HepG2 (cell line): Measurements from ENCODE around the gene ALDH1A1. TPM values are rescaled to one million over a fixed set of nuclear protein-coding genes. Genes with fewer than 3 reads are reported as not detected.
A peak's percentile ranks its signal among the peaks of the same experiment; 100 is the strongest.

Source experiments
- AGO2 ChIP-seq: fragments of 200-400 bp; formaldehyde crosslinking; optimal IDR thresholded peaks from 2 replicates; pipeline ENCODE3; 2017; ENCODE audit warnings: mild to moderate bottlenecking, low read depth, low read length, moderate library complexity
- ASH2L ChIP-seq: fragments of 300-600, 200-600 bp; sonication (generic); IDR thresholded peaks from 2 replicates; pipeline ENCODE4 v1.7.0; 2017; ENCODE audit warnings: low read depth, mild to moderate bottlenecking, moderate library complexity, mixed read lengths, low read length; ENCODE audit not compliant: insufficient read length
- ETV5 ChIP-seq: IDR thresholded peaks from 2 replicates; pipeline ENCODE4 v1.6.1; 2018; ENCODE audit warnings: missing biosample characterization, missing genetic modification reagents, inconsistent platforms, borderline replicate concordance
- HNF1A ChIP-seq, 2 experiments: sonication (generic) in 1 of 2; formaldehyde crosslinking in 1 of 2; IDR thresholded peaks; 2 replicates each; pipeline versions ENCODE4 v1.4.0 to v1.6.1; 2016 to 2020; ENCODE audit warnings: borderline replicate concordance in 1 of 2, low read depth in 1 of 2, mild to moderate bottlenecking in 1 of 2, missing genetic modification reagents in 1 of 2
- HNF1B ChIP-seq: sonication (generic); formaldehyde crosslinking; IDR thresholded peaks from 2 replicates; pipeline ENCODE4 v1.5.1; 2020; ENCODE audit warnings: mild to moderate bottlenecking, moderate library complexity, missing genetic modification reagents
- NCOA2 ChIP-seq: sonication (generic); formaldehyde crosslinking; IDR thresholded peaks from 2 replicates; pipeline ENCODE4 v1.8.0; 2022; ENCODE audit warnings: inconsistent platforms
- NFE2L2 ChIP-seq: fragments of 150-350 bp; IDR thresholded peaks from 2 replicates; pipeline ENCODE4 v1.6.1; 2014; ENCODE audit warnings: low read length
- NR2F6 ChIP-seq, 2 experiments: IDR thresholded peaks; 2 replicates each; pipeline ENCODE4 v1.6.1; 2016; ENCODE audit warnings: antibody characterized with exemption in 1 of 2, mild to moderate bottlenecking in 1 of 2
- POLR2A ChIP-seq, 2 experiments: IDR thresholded peaks; 2 replicates each; pipeline ENCODE4 v1.6.1; 2011; ENCODE audit warnings: low read depth in 2 of 2, low read length in 2 of 2, mild to moderate bottlenecking in 1 of 2, moderate library complexity in 1 of 2; ENCODE audit not compliant: insufficient read depth in 1 of 2
- POLR2AphosphoS5 ChIP-seq: IDR thresholded peaks from 2 replicates; pipeline ENCODE4 v1.6.1; 2012; ENCODE audit warnings: low read depth, low read length
- PTBP1 ChIP-seq: fragments of 200-400 bp; formaldehyde crosslinking; IDR thresholded peaks from 2 replicates; pipeline ENCODE4 v1.6.1; 2018; ENCODE audit warnings: low read length, low read depth; ENCODE audit not compliant: poor library complexity, severe bottlenecking
- SOX6 ChIP-seq, 2 experiments: fragments of 450-650 bp in 1 of 2; sonication (generic) in 1 of 2; formaldehyde crosslinking in 1 of 2; IDR thresholded peaks; 2 replicates each; pipeline versions ENCODE4 v1.4.0 to v1.6.1; 2017 to 2020; ENCODE audit warnings: antibody characterized with exemption in 1 of 2, mild to moderate bottlenecking in 1 of 2, missing genetic modification reagents in 1 of 2
- ZNF142 ChIP-seq: sonication (generic); formaldehyde crosslinking; IDR thresholded peaks from 2 replicates; pipeline ENCODE4 v1.4.0; 2020; ENCODE audit warnings: missing genetic modification reagents
- ZNF414 ChIP-seq: sonication (generic); formaldehyde crosslinking; IDR thresholded peaks from 2 replicates; pipeline ENCODE4 v1.5.0; 2020; ENCODE audit warnings: missing genetic modification reagents
- ZNF652 ChIP-seq: IDR thresholded peaks from 2 replicates; pipeline ENCODE4 v1.6.1; 2016; ENCODE audit warnings: low read depth, borderline replicate concordance
- polyA plus RNA-seq, 8 experiments: library from polyadenylated mRNA; depleted of rRNA in 3 of 8; stranded (reverse) in 7 of 8; unstranded in 1 of 8; fragments of >200 nt; fragmentation: Illumina TruSeq in 4 of 8; extraction: Trizol in 4 of 8; gene quantifications; 2 replicates each; pipeline versions ENCODE4 v1.2.1 to v1.2.3, GENCODE V29; 2011 to 2016; ENCODE audit warnings: low read depth in 4 of 8, missing spikeins in 1 of 8, mixed read lengths in 1 of 8; ENCODE audit not compliant: insufficient read depth in 1 of 8
- total RNA-seq, 5 experiments: library from RNA; depleted of rRNA; stranded (reverse); fragments of >200 nt; fragmentation: Illumina TruSeq; extraction: Trizol; gene quantifications; 2 replicates each; pipeline ENCODE4 v1.2.3, GENCODE V29; 2016; ENCODE audit warnings: low read depth in 1 of 5

ALDH1A1 gene
- total and polyA plus RNA-seq, 2 of the 13 experiments (the other 11 are each of a cell fraction or from before 2014, with no cell fraction given), result 88.2 to 439 TPM

DNA sequence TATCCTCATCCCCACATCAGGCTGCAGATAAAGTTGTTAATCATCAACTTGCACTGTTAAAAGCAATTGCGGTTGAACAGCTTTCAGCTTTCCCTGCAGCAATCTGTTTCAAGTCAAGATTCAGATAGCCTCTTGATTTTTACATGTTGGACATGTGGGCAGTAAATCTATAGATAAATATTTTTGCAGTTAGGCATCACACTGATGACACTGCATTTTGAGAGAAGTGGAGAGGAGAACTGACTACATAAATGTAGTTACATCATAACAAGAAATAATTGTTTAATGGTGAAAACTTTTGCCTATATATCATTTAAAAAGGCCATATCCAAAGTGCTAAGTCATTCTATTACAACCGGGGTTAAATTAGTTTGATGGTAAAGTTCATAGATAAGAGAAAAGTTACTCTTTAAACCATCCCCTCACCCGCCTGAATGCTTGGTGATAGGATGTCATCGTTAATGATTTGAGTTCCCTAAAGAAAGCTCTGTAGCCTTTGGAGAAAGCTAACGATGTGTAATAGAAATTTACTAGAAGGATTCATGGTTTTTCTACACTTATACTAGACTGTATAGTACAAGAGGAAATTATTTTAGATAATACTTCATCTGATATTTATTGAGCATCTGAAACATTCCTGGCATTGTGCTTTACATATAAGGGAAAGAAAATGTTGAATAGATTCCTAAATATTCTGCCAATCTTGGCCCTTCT is 30.8 kb upstream of the ALDH1A1 start (continued):
- TF ChIP-seq ZNF142, result no peak
- peak; percentile 76 for TF ChIP-seq HNF1A (IDR thresholded peaks at IDR 0.05; ENCODE audit: low read depth)
- peak; percentile 79; the same call in 1 of the 2 replicates for TF ChIP-seq HNF1A (CRISPR knock-in tag; IDR thresholded peaks at IDR 0.05; ENCODE audit: borderline replicate concordance)
- no peak for TF ChIP-seq HNF1B
- TF ChIP-seq POLR2A (IDR thresholded peaks at IDR 0.05; ENCODE audit: insufficient read depth in 1 of 2, low read depth in 2 of 2, low read length in 2 of 2), result peak in 1 of 2 experiments; percentile 54; a peak in 1 of 4 replicates
- TF ChIP-seq ZNF652, result peak; percentile 61; the same call in 1 of the 2 replicates
- TF ChIP-seq NFE2L2, result peak; percentile 93
- TF ChIP-seq POLR2AphosphoS5, result peak; percentile 28; the same call in 1 of the 2 replicates
- no peak for TF ChIP-seq SOX6 (IDR thresholded peaks at IDR 0.05)
- TF ChIP-seq SOX6 (CRISPR knock-in tag; IDR thresholded peaks at IDR 0.05), result peak; percentile 29; the same call in 1 of the 2 replicates
- TF ChIP-seq ASH2L, result peak; percentile 84
- TF ChIP-seq ZNF414 (CRISPR knock-in tag), result 0 out of 2 replicates have a peak, but pooled peaks have one; percentile 25
- peak; percentile 50; the same call in 1 of the 2 replicates for TF ChIP-seq NR2F6 (IDR thresholded peaks at IDR 0.05)
- TF ChIP-seq NR2F6 (CRISPR knock-in tag; IDR thresholded peaks at IDR 0.05), result no peak
- TF ChIP-seq ETV5 (CRISPR knock-in tag), result no peak
- no peak for TF ChIP-seq PTBP1
- peak; percentile 47 for TF ChIP-seq AGO2
- TF ChIP-seq NCOA2, result peak; percentile 53
